Measurements from ENCODE around the gene SAP130.

SAP130 gene

DNA sequence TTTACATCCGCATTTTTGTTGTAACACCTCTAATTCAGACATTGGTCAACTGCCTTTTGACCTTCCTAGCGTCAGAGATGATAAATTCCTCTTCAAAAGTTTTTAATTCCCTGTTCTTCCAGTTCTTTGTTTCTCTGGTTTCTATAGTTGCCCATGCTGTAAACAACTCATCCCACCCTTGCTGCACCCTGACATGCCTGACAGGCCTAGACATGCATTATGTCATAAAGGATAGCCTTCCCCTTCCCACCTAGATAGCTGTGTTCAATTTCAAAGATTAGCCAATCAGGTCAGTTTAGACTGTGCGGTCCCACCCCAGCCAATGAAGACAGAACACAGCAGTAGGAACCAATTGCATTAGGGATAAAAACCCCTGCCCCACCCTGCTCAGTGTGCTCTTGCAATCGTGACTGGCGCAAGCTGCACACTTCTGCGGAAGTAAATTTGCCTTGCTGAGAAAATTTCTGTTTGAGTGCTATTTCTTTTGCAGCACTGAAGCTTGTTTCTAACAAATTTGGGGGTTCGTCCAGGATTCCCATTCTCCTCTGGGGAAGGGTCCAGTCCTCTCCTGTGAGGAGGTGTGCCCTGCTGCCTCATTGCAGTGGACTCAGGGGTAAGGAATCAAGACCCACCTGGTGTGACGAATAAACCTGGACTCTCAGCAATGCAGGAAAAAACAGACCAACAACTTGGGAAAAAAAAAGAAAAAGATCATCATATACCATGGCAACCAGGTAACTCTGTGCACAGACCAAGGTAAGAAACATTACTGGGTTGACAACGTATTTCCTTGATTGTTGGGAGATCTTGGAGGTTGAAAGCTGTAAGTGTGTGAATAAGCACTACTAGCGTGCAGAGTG is 9.1 kb upstream of the SAP130 start:
- Histone ChIP-seq H3K9me3 (ENCODE audit: insufficient read depth, low read depth, low read length) (peaks cover 28% of the 10 kb centered on the region), H4K8ac (ENCODE audit: low read depth, low read length) (no peak overlapping the region), H3K4ac (ENCODE audit: low read depth, low read length) (no peak overlapping the region), H2BK12ac (ENCODE audit: low read length) (no peak overlapping the region), H2BK120ac (ENCODE audit: insufficient read depth, low read length, poor library complexity) (no peak overlapping the region), H3K27me3 (ENCODE audit: insufficient read depth, low read length) (no peaks in the 10 kb centered on the region), H3K18ac (ENCODE audit: low read length) (no peak overlapping the region), H3K14ac (ENCODE audit: low read length) (no peak overlapping the region), H4K12ac (ENCODE audit: low read depth, low read length) (no peak overlapping the region), H3K36me3 (ENCODE audit: control insufficient read depth in 1 of 2, insufficient read depth in 2 of 2, low read length in 2 of 2) (no peaks in the 10 kb centered on the region), H3K4me1 (ENCODE audit: control insufficient read depth in 1 of 2, insufficient read depth in 2 of 2, low read length in 2 of 2) (peaks cover 0 to 2% of the 10 kb centered on the region in 2 experiments), H3K79me2 (ENCODE audit: control insufficient read depth, insufficient read depth, low read length, poor library complexity) (no peaks in the 10 kb centered on the region), H3K27ac (ENCODE audit: low read depth, low read length) (no peak overlapping the region), H3K9ac (ENCODE audit: low read length) (no peak overlapping the region), H2AK5ac (ENCODE audit: low read length) (no peak overlapping the region), H3K23ac (ENCODE audit: low read length) (no peak overlapping the region), H4K91ac (ENCODE audit: low read depth, low read length) (no peak overlapping the region), H2AFZ (ENCODE audit: insufficient read depth, low read length, poor library complexity) (no peak overlapping the region), H3K79me1 (ENCODE audit: low read length) (no peaks in the 10 kb centered on the region), H3K4me2 (ENCODE audit: low read length) (no peak overlapping the region), H3K4me3 (ENCODE audit: low read depth, low read length) (no peak overlapping the region), H2BK5ac (ENCODE audit: low read depth, low read length, poor library complexity) (no peak overlapping the region)
- no CpG with 5 or more reads among the region's 10 CpGs for WGBS (ENCODE audit: extremely low coverage, insufficient coverage, insufficient read length)
- peak; percentile 74 to 89 for DNase-seq

DNA sequence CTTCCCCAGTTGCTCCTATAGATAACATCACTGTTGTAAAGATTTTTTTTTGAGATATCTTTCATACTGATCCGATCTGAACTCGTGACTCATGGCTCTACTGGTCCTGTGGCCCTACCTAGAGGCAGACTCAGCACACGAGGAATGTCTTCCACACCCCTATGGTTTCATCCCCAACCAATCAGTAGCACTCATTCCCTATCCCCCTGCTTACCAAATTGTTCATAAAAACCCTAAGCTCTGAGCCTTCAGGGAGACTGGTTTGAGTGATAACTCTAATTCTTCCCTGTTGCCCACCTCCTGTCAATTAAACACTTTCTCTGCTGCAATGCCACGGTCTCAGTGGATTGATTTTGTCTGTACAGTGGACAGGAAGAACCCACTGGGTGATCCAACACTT is 4.2 kb upstream of the SAP130 start:
- H2BK12ac ChIP-seq (ENCODE audit: low read length) = no peak overlapping the region
- H3K36me3 ChIP-seq (ENCODE audit: control insufficient read depth in 1 of 2, insufficient read depth in 2 of 2, low read length in 2 of 2) = no peaks in the 10 kb centered on the region
- peaks cover 15% of the 10 kb centered on the region for H3K9me3 ChIP-seq (ENCODE audit: insufficient read depth, low read depth, low read length)
- no peak overlapping the region for H2AFZ ChIP-seq (ENCODE audit: insufficient read depth, low read length, poor library complexity)
- H3K4me3 ChIP-seq (ENCODE audit: low read depth, low read length) = no peak overlapping the region
- no peak overlapping the region for H4K8ac ChIP-seq (ENCODE audit: low read depth, low read length)
- no peak overlapping the region for H3K14ac ChIP-seq (ENCODE audit: low read length)
- no peaks in the 10 kb centered on the region for H3K4me1 ChIP-seq (ENCODE audit: control insufficient read depth in 1 of 2, insufficient read depth in 2 of 2, low read length in 2 of 2)
- no peak overlapping the region for H3K18ac ChIP-seq (ENCODE audit: low read length)
- H3K79me2 ChIP-seq (ENCODE audit: control insufficient read depth, insufficient read depth, low read length, poor library complexity) = peaks cover 4% of the 10 kb centered on the region
- peaks cover 4% of the 10 kb centered on the region for H3K79me1 ChIP-seq (ENCODE audit: low read length)
- H4K91ac ChIP-seq (ENCODE audit: low read depth, low read length) = no peak overlapping the region
- no peak overlapping the region for H2BK120ac ChIP-seq (ENCODE audit: insufficient read depth, low read length, poor library complexity)
- H3K4ac ChIP-seq (ENCODE audit: low read depth, low read length) = no peak overlapping the region
- H3K4me2 ChIP-seq (ENCODE audit: low read length) = no peak overlapping the region
- no peak overlapping the region for H2AK5ac ChIP-seq (ENCODE audit: low read length)
- H3K23ac ChIP-seq (ENCODE audit: low read length) = no peak overlapping the region
- peak; percentile 77 to 92 for DNase-seq
- H3K27ac ChIP-seq (ENCODE audit: low read depth, low read length) = no peak overlapping the region
- H3K27me3 ChIP-seq (ENCODE audit: insufficient read depth, low read length) = no peaks in the 10 kb centered on the region
- H3K9ac ChIP-seq (ENCODE audit: low read length) = no peak overlapping the region
- H2BK5ac ChIP-seq (ENCODE audit: low read depth, low read length, poor library complexity) = no peak overlapping the region
- H4K12ac ChIP-seq (ENCODE audit: low read depth, low read length) = no peak overlapping the region
- no CpG with 5 or more reads among the region's 4 CpGs for WGBS (ENCODE audit: extremely low coverage, insufficient coverage, insufficient read length)

- H2BK5ac ChIP-seq (ENCODE audit: low read depth, low read length, poor library complexity) = no peak overlapping the region
- peak overlapping the region; percentile 89 for H2AFZ ChIP-seq (ENCODE audit: insufficient read depth, low read length, poor library complexity)
- no peak overlapping the region for H4K91ac ChIP-seq (ENCODE audit: low read depth, low read length)
- H2BK120ac ChIP-seq (ENCODE audit: insufficient read depth, low read length, poor library complexity) = no peak overlapping the region
- no peak overlapping the region for H2AK5ac ChIP-seq (ENCODE audit: low read length)
- H4K8ac ChIP-seq (ENCODE audit: low read depth, low read length) = no peak overlapping the region
- no CpG with 5 or more reads among the region's 1 CpG for WGBS (ENCODE audit: extremely low coverage, insufficient coverage, insufficient read length)
- H2BK12ac ChIP-seq (ENCODE audit: low read length) = no peak overlapping the region
- H3K4me1 ChIP-seq (ENCODE audit: control insufficient read depth in 1 of 2, insufficient read depth in 2 of 2, low read length in 2 of 2) = no peaks in the 10 kb centered on the region
- no peak overlapping the region for H3K18ac ChIP-seq (ENCODE audit: low read length)
- H3K9me3 ChIP-seq (ENCODE audit: insufficient read depth, low read depth, low read length) = peaks cover 6% of the 10 kb centered on the region
- H3K27ac ChIP-seq (ENCODE audit: low read depth, low read length) = no peak overlapping the region
- no peak overlapping the region for H4K12ac ChIP-seq (ENCODE audit: low read depth, low read length)
- H3K23ac ChIP-seq (ENCODE audit: low read length) = no peak overlapping the region
- no peak overlapping the region for H3K14ac ChIP-seq (ENCODE audit: low read length)
- no peak overlapping the region for H3K4ac ChIP-seq (ENCODE audit: low read depth, low read length)
- H3K36me3 ChIP-seq (ENCODE audit: control insufficient read depth in 1 of 2, insufficient read depth in 2 of 2, low read length in 2 of 2) = peaks cover 0 to 5% of the 10 kb centered on the region in 2 experiments
- no peak overlapping the region for H3K9ac ChIP-seq (ENCODE audit: low read length)
- peak overlapping the region; percentile 81 for H3K4me3 ChIP-seq (ENCODE audit: low read depth, low read length)
- H3K27me3 ChIP-seq (ENCODE audit: insufficient read depth, low read length) = no peaks in the 10 kb centered on the region
- H3K79me1 ChIP-seq (ENCODE audit: low read length) = peaks cover 4% of the 10 kb centered on the region
- H3K79me2 ChIP-seq (ENCODE audit: control insufficient read depth, insufficient read depth, low read length, poor library complexity) = peaks cover 8% of the 10 kb centered on the region
- H3K4me2 ChIP-seq (ENCODE audit: low read length) = peak overlapping the region; percentile 83
- no peak for DNase-seq
Observed at GRCh38 chr2:128028668-128029054, 802 bp upstream of the SAP130 start.

GRCh38 chr2:128027278-128027800 is 520 bp downstream of the SAP130 start:
- Histone ChIP-seq H2AK5ac (ENCODE audit: low read length) (peak overlapping the region; percentile 99), H3K9ac (ENCODE audit: low read length) (peak overlapping the region; percentile 98), H3K27me3 (ENCODE audit: insufficient read depth, low read length) (no peaks in the 10 kb centered on the region), H3K14ac (ENCODE audit: low read length) (peak overlapping the region; percentile 99), H3K4me2 (ENCODE audit: low read length) (peak overlapping the region; percentile 60), H2BK120ac (ENCODE audit: insufficient read depth, low read length, poor library complexity) (peak overlapping the region; percentile 98), H4K8ac (ENCODE audit: low read depth, low read length) (peak overlapping the region; percentile 99), H2BK5ac (ENCODE audit: low read depth, low read length, poor library complexity) (peak overlapping the region; percentile 51), H3K23ac (ENCODE audit: low read length) (no peak overlapping the region), H3K79me1 (ENCODE audit: low read length) (peaks cover 4% of the 10 kb centered on the region), H3K79me2 (ENCODE audit: control insufficient read depth, insufficient read depth, low read length, poor library complexity) (peaks cover 8% of the 10 kb centered on the region), H3K36me3 (ENCODE audit: control insufficient read depth in 1 of 2, insufficient read depth in 2 of 2, low read length in 2 of 2) (peaks cover 5 to 6% of the 10 kb centered on the region in 2 experiments), H4K91ac (ENCODE audit: low read depth, low read length) (peak overlapping the region; percentile 99), H4K12ac (ENCODE audit: low read depth, low read length) (peak overlapping the region; percentile 100), H2AFZ (ENCODE audit: insufficient read depth, low read length, poor library complexity) (peak overlapping the region; percentile 99), H3K4ac (ENCODE audit: low read depth, low read length) (peak overlapping the region; percentile 99), H3K4me1 (ENCODE audit: control insufficient read depth in 1 of 2, insufficient read depth in 2 of 2, low read length in 2 of 2) (no peaks in the 10 kb centered on the region), H3K18ac (ENCODE audit: low read length) (peak overlapping the region; percentile 100), H2BK12ac (ENCODE audit: low read length) (peak overlapping the region; percentile 63), H3K4me3 (ENCODE audit: low read depth, low read length) (peak overlapping the region; percentile 100), H3K27ac (ENCODE audit: low read depth, low read length) (peak overlapping the region; percentile 94), H3K9me3 (ENCODE audit: insufficient read depth, low read depth, low read length) (peaks cover 1% of the 10 kb centered on the region)
- WGBS (ENCODE audit: extremely low coverage, insufficient coverage, insufficient read length) = no CpG with 5 or more reads among the region's 51 CpGs
- peak; percentile 98 to 99 for DNase-seq

All from trophoblast cell (in vitro differentiated cells and primary cell).